ENCODE results near the gene TNFRSF18.

TNFRSF18 gene

GRCh38 chr1:1228596-1229321 is 22.4 kb upstream of the TNFRSF18 start:
- H3K4me3 ChIP-seq (ENCODE audit: low read depth, low read length): no peak overlapping the region

- no peak overlapping the region for H3K4me3 ChIP-seq (ENCODE audit: low read depth, low read length)
Measured at GRCh38 chr1:1228187-1228586, 21.8 kb upstream of the TNFRSF18 start.

- H3K4me3 ChIP-seq (ENCODE audit: low read depth, low read length): no peak overlapping the region
Measured at GRCh38 chr1:1227386-1227785, 21.0 kb upstream of the TNFRSF18 start.

- no peak overlapping the region for H3K4me3 ChIP-seq (ENCODE audit: low read depth, low read length)
Measured at GRCh38 chr1:1226566-1227362, 20.4 kb upstream of the TNFRSF18 start.

DNA sequence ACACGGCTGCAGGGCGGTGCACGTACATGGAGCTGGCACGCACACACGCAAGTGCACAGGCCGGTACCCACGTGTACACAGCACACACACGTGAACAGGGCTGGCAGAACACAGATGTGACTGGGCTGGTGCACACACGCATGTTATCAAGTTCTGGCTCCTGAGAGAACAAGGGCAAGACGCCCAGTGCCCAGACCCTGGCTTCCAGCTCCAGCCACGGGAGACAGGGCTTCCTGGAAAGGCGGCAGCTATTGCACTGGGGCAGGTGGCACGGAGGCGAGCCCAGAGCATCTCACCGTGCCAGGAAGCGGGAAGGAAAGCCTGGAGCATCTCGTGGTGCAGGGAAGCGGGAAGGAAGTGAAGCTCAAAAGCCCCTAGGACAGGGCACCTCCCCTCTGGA is 19.5 kb upstream of the TNFRSF18 start:
- no peak overlapping the region for H3K4me3 ChIP-seq (ENCODE audit: low read depth, low read length)

DNA sequence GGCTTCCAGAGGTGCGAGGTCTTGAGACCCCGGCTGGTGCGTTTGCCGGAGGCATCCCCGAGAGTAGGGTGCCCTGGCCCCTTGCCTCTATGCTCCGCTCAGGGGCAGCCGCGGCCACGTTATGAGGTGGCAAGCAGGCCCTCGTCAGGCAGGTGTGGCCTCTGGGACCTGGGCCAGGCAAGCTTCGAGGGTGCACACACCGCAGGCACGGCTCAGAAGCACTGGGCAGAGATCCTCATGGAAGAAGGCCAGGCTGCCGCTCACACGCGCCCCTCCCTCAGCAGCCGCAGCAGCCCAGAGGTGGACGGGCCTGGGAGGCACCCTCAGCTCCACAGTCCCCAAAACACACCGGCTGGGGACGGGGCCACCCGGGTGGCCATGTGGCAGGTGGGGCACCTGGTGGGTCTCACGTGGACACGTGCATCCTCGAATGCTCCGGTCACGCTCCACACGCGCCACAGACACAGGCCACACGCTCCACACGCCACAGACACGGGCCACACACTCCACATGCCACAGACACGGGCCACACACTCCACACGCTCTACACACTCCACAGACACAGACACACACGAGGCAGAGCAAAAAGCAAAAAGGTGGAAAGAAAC is 18.9 kb upstream of the TNFRSF18 start:
- no peak overlapping the region for H3K4me3 ChIP-seq (ENCODE audit: low read depth, low read length)

DNA sequence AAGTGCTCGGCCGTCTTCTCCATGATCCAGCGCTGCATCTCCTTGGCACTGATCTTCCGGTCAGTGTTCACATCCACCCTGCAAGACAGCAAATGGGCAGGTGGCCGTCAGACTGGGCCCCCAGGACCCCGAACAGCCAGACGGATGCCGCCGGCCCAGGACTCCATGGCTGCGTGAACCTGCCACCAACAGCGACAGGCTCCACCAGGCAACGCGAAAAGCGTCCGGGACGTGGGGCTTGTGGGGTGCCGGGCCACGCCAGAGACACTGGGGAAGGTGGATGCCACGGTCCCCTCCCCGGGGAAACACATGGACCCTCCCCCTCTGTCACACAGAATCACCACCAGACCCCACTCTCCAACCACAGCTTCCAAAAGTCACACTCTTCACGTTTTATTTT is 17.5 kb upstream of the TNFRSF18 start:
- H3K4me3 ChIP-seq (ENCODE audit: low read depth, low read length): no peak overlapping the region

DNA sequence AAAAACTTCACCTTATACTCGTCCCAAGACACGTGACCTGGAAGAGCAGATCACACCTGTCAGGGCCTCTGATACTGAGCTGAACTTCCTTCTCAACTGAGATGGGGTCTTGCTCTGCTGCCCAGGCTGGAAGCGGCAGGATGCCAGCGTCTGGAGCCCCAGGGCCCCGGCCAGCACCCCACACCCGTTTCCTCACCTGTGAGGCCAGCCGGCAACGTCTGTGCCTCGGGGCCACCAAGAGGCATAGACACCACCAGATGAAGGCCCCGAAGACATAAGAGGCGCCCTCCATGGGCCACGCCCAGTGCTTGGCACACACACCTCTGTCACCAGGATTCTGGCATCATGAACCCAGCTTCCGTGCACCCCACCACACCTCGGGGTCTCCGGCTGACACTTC is 16.9 kb upstream of the TNFRSF18 start:
- H3K4me3 ChIP-seq (ENCODE audit: low read depth, low read length): no peak overlapping the region

GRCh38 chr1:1222575-1223225 is 16.3 kb upstream of the TNFRSF18 start:
- H3K4me3 ChIP-seq (ENCODE audit: low read depth, low read length): no peak overlapping the region

- no peak overlapping the region for H3K4me3 ChIP-seq (ENCODE audit: low read depth, low read length)
Measured at GRCh38 chr1:1221887-1222574, 15.6 kb upstream of the TNFRSF18 start.

GRCh38 chr1:1220197-1220596 is 13.8 kb upstream of the TNFRSF18 start:
- H3K4me3 ChIP-seq (ENCODE audit: low read depth, low read length): no peak overlapping the region

DNA sequence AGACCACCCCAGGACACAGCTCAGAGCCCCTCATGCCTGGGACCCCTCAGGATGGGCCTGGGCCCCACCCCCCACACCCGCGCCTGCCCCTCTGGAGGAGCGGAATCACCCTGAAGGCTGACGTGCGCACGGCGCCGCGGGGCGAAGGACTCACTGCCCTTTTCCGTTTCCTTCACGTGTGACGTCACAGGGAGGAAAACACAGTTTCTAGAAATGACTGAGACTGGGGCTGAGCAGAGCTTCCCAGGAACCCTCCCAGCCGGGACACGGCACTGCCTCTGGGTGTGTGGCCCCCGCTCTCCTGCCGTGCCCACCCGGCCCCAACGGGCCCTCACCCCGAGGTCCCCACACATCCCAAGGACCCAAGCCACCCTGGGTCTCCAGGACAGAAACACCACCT is 12.9 kb upstream of the TNFRSF18 start:
- no peak overlapping the region for H3K4me3 ChIP-seq (ENCODE audit: low read depth, low read length)

- no peak overlapping the region for H3K4me3 ChIP-seq (ENCODE audit: low read depth, low read length)
Measured at GRCh38 chr1:1218524-1219200, 12.3 kb upstream of the TNFRSF18 start.

GRCh38 chr1:1217621-1218523 is 11.5 kb upstream of the TNFRSF18 start:
- no peak overlapping the region for H3K4me3 ChIP-seq (ENCODE audit: low read depth, low read length)

DNA sequence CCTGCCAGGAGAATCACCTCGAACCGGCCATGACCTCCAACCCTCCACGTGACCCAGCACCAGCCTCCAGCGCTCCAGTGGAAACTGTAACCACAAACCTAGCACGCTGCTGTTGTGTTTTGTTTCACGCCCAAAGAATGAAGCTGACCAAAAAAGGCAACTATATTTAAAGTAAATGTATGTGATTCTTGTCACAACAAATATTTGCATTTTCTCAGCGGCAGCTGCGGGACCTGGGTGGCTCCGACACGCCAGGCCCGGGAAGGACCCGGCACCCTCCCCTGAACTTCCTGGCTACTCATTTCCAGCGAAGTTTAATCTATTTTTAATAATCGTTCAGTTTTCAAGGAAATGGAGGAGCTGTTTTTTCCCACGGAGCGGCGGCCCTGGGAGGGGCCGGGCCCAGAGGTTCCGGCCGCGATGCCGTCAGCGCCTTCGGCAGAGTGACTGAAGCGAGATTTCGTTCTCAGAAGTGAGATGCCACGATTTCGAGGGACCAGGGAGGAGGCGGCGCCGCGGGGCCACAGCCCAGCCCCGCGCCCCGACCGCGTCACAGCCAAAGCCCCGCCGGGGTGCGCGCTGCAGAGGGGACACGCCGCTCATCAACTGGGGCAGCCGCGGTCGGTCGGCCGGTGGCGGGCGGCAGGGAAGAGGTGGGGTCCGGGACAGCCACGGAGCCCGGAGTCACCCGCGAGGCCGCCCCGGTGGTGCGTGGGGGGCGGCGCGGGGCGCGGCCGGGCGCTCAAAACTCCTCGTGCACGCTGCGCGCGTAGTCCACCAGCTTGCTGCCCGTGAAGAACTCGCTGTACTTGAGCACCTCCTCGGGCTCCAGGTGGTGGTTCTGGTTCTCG is 10.6 kb upstream of the TNFRSF18 start:
- no peak overlapping the region for H3K4me3 ChIP-seq (ENCODE audit: low read depth, low read length)

DNA sequence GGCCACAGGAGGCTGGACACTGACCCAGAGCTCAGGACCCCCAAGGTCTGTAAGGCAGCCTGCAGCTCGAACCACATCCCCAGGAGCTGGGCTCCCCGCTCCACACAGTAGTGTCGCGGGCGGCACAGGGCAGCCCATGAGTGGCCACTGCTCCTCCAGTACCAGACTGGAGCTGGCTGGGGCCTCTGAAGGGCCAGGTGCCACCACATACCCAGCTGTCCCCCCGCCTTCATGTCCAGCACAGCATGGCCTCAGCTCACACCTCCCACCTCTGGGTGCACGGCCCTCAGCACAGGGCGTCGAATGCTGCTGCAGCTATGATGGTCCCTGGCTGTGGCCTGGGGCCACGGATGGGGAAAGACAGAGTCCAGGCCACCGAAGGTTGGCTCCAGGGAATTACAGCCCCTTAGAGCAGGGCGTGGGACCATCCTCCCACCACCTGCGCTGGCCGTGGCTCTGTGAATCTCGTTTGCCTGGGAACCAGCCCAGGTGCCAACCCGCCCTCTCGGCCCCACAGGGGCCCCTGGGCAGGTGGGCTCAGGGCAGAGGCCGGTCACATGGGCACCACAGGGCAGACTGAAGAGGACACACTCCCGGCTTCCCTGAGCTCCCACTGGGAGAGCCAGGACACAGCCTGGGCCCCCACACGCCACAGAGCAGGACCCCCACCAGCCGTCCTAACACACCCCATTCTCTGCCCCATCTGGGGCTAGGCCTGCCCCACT is 9.7 kb upstream of the TNFRSF18 start:
- no peak overlapping the region for H3K4me3 ChIP-seq (ENCODE audit: low read depth, low read length)

DNA sequence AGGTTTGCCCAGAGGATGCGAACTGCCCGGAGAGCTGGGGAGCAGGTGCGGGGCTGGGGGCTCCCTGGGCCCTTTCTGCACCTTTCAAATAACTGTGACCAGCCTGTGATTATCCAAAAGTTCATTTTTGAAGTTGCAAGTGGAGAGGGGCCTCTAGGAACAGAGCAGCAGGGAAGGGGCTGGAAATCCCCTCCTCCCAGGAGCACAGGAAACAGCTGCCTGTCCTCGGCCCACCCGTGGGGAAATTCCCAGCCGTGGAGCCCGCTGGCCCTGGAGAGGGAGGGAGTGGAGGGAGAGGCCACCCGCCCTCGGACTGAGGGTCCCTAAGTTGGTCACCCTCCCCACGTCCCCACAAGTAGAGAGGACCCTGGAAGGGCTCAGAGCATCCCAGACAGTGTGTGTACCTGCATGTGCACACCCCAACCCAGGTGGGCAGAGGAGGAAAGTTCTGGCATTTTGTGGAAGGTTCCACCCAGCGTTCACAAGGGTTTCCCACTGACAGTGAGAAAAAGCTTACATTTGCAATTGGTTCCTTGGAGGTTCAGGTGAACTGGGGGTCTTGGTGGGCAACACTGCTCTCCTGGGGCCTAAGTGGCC is 8.8 kb upstream of the TNFRSF18 start:
- no peak overlapping the region for H3K4me3 ChIP-seq (ENCODE audit: low read depth, low read length)
